Stimulated activated CD8-positive, alpha-beta memory T cell treated with anti-CD3 and anti-CD28 coated beads, Interleukin-15, amount 100 ng/mL, for 4 hours (primary cell): ENCODE results near the gene HOXA4.
A peak's percentile ranks its signal among the peaks of the same experiment; 100 is the strongest.

ENCODE experiments used
- DNase-seq, 2 donors: peaks; one replicate each; pipeline ENCODE4 v3.0.0-alpha.2; 2020; ENCODE audit warnings: low read depth in 2 of 2

HOXA4 gene

DNA sequence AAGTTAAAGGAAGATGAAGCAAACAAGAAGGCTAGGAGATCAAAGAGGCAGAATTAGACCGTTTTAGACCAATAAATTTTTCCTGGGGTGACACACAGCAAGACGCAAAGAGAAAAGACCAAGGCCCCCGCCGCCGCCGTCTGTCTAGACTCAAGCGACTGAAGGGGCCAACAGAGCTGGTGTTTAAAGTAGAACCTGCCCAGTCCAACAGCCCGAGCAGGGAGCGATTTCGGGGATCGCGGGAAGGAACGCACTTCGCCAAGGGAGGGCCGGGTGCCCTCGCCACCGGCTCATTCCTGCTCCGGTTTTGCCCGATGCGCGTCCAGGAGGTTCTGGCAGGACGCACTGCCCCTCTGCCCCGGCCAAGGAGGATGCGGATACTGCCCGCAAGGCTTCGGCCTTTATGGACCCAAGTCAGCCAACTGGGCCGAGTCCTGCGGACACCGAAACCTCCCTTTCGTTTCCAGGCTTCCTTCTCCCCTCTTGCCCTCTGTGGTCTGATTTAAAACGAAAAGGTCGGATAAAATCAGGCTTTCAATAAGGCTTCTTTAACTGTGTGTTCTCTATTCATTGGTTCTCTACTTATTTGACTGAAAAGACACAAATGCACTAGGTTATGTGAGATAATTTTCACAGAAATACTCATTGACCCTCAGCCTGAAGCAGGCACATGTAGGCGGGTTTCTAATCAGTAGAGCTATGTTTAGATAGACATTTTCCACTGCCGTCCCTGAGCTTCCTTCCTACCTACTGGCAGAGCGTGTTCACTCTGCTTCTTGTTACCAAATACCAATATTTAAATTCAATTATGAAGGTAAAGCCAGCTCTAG lies 28.1 kb upstream of the HOXA4 start:
- no peak for DNase-seq

DNA sequence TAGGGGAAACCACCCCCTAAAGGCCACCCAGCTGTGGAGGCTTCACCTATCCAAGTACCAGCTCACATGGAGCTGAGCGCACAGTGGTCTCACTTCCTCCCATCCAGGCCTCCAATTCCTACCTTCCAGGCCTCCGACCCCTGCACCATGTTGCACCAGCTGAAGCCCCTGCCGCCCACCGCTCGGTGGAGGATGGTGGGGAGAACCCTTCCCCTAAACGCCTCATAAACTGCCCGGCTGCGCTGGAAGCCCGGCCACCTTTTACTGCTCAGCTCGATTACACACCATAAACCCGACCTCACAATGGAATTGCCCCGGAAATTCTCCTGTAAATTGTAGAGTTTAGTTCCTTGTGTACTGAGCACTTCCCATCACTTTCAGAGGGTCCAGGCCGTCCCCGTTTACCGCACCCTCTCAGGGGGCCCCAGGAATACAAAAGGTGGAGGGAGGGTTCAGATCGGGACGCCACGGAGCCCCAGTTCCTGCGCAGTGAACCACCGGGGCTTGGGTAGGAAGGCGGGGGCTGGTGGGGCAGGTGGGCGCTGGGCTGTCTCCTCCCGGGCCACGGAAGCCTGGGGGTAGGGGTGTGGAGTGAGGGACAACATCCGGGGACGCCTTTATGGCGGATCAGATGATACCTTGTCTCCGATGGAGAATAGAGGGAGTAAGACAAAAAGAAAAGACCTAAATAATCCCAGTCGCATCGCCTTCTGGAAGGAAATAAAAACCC lies 27.3 kb upstream of the HOXA4 start:
- DNase-seq, result no peak

DNA sequence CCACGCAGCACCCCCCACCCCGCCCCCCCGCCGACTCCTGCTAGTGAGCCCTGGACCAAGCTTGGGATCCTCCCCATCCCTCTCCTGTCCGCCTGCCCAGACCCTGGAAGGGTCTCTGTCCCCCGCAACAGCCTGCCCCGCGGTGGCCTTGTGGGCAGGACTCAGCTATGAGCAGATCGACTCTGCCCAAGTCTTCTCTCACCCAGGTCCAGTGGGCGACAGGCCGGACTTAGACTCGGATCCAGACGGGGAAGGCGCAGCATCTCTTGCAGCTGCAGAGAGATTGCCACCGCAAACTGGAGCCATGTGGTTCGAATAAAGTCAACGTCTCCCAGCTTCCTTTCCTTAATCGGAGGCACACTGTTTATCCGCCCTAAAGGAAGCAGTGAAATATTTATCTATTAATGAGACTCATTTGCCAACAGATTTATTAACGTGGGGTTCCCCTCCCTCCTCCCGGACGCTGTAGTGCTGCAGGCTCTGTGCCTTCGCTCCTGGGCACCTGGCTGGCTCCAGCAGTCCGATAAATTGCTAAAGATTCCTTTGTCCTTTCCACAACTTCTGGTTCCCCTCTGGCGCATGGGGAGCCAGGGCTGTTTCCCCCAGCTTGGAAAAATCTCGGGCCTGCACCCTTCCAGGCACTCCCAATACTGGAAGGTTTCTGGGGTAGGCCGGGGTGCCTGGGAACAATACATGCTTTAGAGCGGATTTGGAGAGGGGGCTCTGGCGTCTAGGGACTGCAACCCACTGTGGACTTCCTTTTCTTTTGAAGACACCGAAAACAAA lies 26.6 kb upstream of the HOXA4 start:
- DNase-seq, result no peak

DNA sequence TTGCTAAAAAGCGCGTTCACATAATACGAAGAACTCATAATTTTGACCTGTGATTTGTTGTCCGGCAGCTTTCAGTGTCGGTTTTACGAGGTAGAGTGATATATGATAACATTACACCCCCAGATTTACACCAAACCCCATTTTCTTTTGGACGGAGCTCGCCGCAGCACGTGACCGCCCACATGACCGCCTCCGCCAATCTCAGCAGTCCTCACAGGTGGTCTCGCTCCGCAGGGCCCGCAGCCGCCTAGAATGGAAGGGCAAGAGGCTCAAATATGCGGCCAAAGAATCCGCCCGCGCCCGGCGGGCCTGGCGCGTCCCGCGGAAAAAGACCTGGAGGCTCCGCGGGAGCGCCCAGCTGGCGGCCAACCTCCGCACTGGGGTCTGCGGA lies 25.9 kb upstream of the HOXA4 start, which contains the start of gene HOXA7:
TSS of gene HOXA7 (minus strand) at position 168 of the 391 bp plus-strand sequence. CDS start at position 38, 130 bp downstream.
- no peak for DNase-seq

DNA sequence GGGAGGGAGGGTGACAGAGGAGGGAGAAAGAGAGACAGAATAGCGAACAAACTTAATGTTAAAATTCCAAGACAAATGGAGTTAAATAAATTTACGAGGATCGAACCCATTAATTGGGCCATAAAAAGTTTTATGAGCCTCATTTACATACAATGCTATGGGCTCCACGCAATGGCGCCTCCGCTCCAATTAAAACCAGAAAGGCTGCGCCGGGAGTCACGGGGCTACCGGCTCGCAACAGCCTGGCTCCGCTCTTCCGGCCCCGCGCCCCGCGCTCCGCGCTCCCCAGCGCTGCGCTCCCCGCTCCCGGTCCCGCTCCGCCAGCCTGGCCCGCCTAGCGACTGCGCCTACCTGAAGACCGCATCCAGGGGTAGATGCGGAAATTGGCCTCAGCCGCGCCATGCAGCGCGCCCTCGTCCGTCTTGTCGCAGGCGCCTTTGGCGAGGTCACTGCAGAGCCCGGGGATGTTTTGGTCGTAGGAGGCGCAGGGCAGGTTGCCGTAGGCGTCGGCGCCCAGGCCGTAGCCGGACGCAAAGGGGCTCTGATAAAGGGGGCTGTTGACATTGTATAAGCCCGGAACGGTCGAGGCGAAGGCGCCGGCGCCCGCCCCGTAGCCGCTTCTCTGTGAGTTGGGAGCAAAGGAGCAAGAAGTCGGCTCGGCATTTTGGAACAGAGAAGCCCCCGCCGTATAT lies 25.4 kb upstream of the HOXA4 start:
- no peak for DNase-seq

DNA sequence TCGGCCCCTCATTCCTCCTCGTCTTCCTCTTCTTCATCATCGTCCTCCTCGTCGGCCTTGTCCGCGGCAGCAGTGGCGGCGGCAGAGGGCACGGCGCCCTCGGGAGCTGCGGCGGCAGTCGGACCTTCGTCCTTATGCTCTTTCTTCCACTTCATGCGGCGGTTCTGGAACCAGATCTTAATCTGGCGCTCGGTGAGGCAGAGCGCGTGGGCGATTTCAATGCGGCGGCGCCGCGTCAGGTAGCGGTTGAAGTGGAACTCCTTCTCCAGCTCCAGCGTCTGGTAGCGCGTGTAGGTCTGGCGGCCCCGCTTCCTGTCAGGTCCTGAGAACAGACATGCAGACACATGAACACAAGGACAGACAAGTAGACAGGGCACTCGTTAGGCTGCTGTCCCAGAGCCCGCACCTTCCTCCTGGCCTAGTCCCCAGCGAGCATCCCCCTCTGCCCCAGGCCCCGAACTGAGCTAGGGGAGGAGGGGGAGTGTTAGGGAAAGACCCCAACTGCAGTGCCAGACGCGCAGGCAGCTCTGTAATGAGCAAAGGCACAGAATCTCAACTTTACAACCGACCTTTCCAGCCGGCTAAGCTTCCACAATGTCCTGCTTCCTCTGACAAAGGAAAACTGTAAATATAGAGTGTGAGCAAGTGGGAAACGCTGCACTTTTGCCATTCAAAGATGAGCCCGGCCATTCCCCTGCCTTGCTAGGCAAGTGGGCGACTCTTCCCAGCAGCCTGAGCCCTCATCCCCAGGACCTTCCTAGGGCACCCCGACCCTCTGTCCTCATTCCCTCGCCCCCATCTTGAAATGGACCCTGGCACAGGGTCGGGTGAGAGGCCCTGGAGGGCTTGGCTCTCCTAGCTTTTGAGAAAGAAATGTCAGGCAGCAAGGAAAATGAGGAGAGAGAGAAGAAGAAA lies 24.6 kb upstream of the HOXA4 start:
- peak in 1 of 2 donors; percentile 25 for DNase-seq

DNA sequence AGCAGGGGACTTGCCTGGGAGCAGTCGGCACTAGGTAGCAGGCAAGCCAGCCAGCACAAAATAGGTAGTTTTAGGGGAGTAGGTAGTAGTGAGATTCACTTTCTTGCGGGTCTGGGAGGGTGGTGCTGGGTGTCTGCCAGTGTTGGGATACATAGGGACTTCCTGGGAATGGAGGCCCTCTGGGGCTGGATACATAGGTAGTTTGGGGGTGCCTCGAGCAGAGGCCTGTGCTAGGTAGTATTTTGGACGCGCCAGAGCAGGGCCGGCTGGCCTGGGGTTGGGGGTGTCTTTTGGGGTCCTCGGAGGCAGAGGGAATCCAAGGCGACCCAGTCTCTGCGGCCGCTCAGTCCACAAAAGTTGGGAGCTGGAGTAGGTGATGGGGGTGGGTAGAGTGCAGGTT lies 23.8 kb upstream of the HOXA4 start:
- DNase-seq, result no peak

DNA sequence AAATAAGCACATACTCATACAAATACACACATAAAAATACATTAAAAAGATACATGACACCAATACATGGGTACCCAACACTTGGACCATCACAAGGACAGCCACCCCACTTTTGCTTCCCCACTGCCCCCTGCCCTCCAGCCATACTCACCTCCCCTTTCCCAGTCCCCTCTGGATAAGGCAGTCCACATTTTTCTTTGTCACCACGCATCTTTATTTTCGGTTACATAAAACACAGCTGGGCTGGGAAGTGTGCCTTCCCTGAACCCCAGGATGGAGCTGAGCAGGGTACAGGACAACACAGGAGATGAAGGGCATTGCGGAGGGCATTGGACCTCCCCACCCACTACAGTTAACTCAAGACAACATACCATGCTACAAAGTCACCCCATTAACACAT lies 23.0 kb upstream of the HOXA4 start:
- no peak for DNase-seq

DNA sequence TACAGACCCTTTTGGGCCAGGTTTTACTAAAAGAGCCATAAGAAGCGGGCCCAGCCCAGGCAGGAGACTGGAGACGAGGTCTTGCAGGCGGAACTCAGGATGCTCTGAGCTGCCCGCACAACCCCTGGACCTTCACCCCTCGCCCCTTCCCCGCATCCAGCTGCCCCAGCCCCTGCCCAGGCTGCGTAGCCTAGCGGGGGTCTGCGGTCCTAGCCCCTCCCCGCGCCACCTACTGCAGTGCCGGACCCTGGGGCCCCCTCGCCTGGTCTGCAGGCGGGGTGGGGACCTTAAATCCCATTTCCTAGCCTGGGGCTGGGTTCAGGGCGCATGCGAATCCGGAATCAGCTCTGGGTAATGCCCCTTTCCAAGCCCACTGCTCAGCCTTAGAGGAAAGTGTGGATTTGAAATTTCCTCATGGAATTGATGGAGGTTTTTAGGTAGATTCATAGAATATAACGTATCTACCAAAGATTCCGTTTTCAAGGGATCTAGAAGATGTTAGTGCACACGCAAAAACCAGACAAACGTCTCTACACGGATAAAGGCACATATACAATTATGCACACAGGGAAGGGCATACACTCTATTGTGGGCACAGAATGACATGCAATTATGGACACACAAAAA lies 22.4 kb upstream of the HOXA4 start:
- DNase-seq, result no peak

DNA sequence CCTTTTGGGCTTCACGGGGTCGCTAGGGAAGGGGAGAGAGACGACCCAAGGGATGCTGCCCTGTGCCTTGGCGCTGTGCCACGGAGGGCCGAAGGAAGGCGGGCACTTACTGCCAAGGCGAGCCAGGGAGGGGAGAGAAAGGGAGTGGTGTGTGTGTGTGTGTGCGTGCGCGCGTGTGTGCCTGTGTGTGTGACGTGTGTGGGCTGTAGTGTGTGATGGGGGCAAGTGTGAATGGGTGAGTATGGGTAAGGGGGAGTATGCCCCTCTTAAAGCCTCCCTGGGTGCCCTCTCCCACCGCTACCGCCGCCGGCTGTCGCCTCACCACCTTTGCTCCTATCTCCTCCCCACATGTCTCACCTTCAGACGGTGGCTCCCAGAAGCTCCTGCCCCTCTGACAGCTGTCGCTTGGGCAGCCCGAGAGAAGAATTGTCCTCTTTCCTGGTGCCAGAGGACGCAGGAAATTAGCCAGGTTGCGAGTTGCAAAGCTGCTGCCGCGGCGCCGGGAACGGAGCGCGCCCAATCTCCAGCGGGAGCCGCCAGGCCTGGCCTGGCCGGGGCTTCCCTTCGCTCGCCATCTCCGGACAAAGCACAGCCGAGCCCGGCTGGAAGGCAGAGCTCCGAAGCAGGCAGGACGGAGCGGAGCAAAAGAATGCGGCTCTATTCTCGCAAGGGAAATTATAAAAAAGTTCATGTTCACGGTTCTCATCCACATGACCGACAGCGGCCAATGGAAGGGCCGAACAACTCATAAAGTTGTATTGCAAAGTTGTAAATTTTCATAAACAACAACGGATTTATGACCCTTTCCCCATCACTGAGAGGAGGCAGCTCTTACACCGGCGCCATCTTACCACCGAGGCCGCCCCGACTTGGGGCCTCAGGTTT lies 21.6 kb upstream of the HOXA4 start, which contains the start of gene HOXA3:
TSS of gene HOXA3 (minus strand) at position 653 of the 885 bp plus-strand sequence. CDS start 41,943 bp downstream, outside the sequence.
- no peak for DNase-seq

DNA sequence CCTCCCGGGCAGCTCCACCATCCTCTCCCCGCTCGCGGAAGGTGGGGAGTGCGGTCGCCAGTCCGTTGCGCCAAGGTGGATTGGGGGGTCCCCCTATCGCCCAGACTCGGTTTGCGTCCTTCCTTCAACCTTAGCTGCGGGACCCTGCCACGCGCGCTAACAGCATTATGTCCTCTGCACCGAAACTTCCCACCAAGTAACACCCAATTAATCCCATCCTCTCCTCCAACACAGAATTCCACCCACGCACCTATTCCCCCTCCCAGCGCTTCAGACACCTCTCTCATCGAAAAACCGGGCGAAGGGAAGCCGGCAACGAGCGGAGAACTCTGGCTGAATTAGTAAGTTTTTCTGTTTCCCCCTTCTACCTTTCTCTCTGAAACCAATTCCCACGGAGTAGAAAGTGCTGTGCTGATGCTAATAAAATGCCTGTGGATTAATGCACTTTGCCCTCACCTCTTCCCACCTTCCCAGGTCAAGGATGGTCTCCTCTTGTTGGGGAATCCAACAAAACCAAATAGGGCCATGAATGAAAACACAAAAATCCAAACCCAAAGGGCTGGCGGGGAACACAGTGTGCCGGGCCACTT lies 20.9 kb upstream of the HOXA4 start:
- no peak for DNase-seq

DNA sequence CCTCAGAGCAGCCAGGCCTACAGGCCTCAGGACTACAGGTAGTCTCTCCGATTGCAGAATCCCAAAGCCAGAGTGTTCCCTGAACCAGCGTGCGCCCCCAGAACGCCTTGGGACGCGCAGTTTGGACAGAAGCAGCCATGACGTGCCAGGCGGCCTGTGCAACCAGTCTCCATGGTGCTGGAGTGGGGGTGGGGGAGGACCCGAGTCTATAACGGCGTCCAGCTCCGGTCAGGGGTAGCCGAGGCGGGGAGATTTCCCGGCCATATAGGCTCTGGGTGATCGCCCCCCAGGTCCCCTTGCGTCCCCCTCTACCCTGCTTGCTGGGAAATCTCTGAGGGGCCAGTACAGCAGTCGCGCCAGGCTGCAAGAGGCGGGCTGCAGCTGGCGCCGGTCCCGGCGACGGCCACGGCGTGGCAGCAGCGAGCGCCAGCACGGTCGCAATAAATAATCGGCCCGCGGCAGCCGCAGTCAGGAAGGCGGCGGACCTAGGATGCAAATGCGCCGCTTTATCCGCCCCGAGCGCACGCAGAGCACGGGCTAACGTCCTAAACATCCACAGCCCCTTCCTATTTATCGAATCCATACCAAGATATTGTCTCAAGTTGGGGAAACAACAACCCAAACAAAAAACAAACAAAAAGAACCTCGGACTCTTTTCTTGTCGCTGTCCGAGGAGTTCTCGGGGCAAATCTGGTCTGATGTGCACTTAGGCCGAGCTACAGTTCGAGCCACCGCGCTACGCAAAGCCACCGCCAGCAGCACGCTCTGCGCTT lies 20.2 kb upstream of the HOXA4 start:
- no peak for DNase-seq

DNA sequence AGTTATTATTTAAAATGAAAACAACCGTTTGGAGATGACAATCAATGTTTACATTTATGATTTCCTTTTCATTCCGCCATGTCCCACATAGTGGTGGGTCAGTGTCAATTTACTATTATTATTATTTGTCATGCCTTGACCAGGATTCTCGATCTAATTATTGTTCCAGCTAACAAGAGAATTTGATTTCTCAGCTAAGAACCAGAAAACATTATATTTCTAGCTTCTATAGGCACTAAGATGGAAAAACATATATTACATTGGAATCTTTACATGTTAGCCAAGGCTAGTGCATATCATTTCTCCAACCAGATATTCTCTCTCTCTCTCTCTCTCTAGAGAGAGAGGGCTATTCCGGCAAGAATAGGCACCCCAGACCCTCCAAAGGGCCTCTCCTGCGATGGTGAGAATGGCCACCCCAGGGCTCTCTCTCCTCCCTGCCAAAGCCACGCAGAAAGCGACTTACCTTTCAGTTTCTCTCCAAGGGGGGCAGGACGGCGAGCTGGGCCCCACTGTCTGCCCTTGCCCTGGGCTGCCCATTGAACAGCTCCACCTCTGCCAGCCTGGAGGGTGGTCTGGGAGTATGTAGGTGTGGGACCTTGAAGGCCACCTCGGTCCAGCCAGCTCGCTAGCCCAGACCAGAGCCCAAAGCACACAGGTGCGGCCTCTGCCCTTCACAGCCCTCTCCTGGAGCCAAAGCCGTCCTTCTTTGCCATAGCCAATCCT lies 19.4 kb upstream of the HOXA4 start:
- DNase-seq, result no peak

DNA sequence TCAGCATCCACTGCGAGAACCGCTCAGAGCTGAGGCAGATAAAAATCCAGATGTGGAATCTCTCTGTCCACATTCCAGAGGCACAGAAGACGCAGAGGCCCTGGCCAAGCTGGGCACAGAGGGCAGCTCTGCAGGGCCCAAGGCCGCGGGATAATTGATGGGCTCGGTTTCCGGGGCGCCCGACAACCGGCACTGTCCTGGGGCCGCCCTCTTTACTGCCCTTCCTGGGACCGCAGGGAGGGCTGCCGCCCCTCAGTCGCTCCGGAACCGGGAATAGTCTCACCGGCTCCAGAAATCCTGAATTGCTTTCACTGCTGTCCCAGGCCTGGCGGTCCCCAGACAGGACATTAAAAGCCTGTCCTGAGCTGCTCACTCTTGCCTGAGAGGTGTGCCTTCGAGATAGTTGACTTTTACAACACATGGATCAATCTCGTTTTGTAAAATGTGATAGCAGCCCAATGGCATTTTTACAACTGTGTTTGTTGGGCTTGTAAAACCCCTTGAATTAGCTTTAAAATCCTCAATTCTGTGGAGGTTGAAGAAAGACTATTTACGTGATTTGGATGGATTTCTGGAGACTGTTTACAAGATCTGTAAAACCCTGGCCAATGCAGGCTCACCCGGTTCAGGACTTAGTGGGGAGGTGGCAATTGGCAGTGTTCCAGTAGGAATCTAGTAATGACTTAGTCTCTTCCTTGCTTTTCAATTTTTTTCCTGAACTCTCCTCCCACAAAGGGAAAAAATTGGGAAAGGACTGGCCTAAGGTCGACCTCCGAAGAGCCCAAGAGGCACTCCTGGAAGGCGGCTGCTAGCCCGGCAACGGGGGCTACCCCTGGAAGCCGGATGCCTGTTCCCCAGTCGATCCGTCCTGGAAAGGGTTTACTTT lies 18.4 kb upstream of the HOXA4 start:
- no peak for DNase-seq

DNA sequence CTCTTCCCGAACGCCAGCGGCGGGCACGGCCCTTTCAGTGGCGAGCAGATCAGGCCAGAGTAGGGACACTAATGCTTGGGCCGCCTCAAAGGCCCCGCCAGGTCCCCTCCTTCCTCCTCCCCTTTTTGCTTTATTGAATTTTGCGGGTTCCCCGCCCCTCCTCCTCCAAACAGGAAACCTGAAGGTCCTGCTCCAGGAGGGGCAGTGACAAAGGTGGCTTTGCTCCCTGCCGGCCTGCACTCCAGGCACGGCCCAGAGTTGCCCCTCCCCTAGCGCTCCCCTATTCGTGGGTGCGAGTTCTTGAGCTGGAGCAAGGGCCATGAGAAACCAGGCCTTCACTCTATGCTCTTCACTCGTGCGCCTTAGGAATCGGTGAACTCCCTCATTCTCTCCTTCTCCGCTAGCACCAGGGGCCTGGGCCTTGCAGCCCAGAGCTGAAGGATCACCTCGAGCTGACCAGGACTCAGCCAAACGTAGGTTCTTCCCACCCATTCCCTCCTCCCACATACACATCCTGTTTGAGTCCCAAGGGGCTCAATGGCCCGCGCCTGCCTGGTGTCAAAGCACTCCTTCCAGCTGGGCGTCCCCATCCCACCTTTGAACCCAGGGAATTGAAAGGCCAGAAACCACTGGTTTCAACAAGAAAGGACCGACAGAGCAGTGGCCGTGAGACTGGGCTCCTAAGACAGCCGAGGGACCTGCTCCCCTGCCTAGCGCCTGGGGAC lies 17.6 kb upstream of the HOXA4 start:
- DNase-seq, result no peak
